NCI-H1105 treated with DMSO at 0.1 percent for 48 hours (cell line): ENCODE data around the gene AAMP.
"Not testable (repeated sequence)": the region's sequence is repeated elsewhere in the genome, so short reads cannot be mapped to it uniquely, and the experiment has no call there.

Experiments used
- DNase-seq: peaks from one replicate; lab custom pipeline; 2025; lab: John Stamatoyannopoulos, UW

The AAMP gene

GRCh38 chr2:218269900-218270720 is at the start of gene AAMP, which contains the start of gene PNKD:
TSS of gene AAMP (minus strand) at chr2:218270137. CDS start at chr2:218270086, 51 bp downstream.
TSS of gene PNKD (plus strand) at chr2:218270519. CDS start at chr2:218270536, 17 bp downstream.
- peak; percentile 97 for DNase-seq

GRCh38 chr2:218318241-218318640 is 48.3 kb upstream of the AAMP start:
- DNase-seq, result no peak

DNA sequence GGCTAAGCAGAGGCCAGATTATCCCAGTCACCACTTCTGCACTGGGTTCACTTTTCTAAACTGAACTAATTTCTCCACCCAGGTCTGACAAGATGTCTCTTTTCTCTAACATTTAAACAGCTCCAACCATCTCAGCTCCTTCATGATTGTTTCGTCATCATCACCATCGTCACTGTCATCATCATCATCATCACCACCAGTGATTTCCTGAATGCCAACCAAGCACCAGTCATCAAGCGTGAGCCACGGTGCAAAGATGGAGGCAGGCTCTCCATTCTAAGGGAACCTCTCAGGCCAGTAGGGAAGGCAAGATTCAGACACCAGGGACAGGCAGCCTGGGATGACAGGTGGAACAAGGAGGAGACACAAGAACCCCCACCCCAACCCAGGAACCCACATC is 47.9 kb upstream of the AAMP start:
- DNase-seq, result no peak

- no peak for DNase-seq
Observed at GRCh38 chr2:218317303-218317630, 47.3 kb upstream of the AAMP start.

DNA sequence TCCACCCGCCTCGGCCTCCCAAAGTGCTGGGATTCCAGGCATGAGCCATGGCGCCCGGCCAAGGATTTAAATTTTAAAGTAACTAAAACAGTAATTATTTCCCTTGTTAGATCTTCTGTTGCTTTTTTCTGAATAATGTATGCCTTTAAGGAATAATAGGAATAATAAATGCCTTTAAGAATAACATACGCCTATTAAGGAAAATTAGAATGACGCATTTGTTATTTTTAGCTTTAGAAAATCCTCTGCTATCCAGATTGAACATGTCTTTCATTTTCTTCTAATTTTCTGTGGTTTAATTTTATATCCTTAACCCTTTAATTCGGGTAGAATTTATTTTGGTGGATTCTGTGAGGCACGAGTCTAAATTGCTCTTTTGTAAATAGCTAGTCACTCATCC is 45.5 kb upstream of the AAMP start:
- DNase-seq, result no peak

DNA sequence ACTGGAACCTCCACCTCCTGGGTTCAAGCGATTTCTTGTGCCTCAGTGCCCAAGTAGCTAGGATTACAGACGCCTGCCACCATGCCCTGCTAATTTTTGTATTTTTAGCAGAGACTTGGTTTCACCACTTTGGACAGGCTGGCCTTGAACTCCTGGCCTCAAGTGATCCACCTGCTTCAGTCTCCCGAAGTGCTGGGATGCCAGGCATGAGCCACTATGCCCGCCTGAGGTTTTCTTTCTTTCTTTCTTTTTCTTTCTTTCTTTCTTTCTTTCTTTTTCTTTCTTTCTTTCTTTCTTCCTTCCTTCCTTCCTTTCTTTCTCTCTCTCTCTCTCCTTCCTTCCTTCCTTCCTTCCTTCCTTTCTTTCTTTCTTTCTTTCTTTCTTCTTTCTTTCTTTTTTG is 44.8 kb upstream of the AAMP start:
- DNase-seq, result not testable (repeated sequence)

GRCh38 chr2:218313356-218313755 is 43.4 kb upstream of the AAMP start:
- DNase-seq, result no peak

GRCh38 chr2:218312267-218312756 is 42.4 kb upstream of the AAMP start:
- no peak for DNase-seq

DNA sequence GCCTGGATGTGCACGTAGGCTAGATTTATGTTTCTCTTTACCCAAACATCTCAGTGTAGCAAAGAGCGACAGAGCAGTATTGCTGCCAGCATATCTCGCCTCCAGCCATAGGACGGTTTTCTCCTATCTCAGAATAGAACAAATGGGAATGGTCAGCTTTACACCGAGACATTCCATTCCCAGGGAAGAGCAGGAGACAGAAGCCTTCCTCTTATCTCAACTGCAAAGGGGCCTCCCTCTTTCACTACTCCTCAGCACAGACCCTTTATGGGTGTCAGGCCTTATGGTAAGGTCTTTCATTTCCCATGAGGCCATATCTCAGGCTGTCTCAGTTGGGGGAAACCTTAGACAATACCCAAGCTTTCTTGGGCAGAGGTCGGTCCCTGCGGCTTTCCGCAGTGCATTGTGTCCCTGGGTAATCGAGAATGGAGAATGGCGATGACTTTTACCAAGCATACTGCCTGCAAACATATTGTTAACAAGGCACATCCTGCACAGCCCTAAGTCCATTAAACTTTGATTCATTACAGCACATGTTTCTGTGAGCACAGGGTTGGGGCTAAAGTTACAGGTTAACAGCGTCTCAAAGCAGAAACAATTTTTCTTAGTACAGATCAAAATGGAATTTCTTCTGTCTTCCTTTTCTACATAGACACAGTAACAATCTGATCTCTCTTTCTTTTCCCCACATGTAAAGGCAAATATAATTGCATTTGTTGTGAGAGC is 41.8 kb upstream of the AAMP start:
- DNase-seq, result not testable (repeated sequence)

DNA sequence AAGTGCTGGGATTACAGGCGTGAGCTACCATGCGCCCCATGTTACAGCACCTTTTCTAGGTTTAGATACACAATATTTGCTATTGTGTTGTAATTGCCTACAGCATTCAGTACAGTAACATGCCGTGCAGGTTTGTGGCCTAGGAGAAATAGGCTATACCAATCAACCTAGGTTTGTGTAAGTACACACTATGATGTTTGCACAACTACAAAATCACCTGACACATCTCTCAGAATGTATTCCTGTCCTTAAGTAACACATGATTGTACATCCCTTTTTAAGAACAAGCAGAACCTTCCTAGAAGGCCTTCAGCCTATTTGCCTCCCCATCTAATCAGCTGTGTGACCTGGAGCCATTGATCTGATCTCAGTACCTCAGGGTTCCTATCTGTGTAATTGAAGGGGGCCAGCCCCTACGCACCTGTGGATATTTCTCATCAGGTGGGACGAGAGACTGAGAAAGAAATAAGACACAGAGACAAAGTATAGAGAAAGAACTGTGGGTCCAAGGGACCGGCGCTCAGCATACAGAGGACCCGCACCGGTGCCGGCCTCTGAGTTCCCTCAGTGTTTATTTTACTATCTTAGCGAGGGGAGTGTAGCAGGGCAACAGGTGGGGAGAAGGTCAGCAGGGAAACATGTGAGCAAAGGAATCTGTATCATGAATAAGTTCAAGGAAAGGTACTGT is 41.1 kb upstream of the AAMP start:
- no peak for DNase-seq

DNA sequence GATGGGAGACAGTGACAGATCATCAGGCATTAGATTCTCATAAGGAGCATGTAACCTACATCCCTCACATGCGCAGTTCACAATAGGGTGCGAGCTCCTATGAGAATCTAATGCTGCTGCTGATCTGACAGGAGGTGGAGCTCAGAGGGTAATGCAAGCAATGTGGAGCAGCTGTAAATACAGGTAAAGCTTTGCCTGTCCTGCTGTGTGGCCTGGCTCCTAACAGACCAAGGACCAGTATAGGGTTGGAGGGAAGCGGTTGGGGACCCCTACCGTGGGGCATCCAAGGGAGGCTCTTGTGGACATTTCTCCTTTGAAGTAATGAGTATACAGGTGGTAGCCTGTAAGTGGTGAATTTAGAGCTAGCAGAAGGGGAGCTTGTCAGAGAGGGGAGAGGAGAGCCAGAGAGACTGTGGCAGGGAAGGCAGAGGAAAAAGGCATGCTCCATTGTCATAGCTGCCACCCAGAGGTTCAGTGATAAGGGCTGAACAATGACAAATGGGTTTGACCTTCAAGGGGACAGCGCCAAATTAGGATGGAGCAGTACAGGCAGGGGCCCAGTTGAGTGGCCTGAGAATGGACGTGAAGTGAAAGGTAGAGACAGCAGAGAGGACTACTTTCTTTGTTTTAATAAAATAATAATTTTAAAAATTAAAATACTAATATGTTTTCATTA is 37.6 kb upstream of the AAMP start:
- DNase-seq, result no peak

- no peak for DNase-seq
Observed at GRCh38 chr2:218306184-218306920, 36.4 kb upstream of the AAMP start.

GRCh38 chr2:218305383-218305782 is 35.4 kb upstream of the AAMP start:
- no peak for DNase-seq

- peak; percentile 72 for DNase-seq
Observed at GRCh38 chr2:218301176-218301819, 31.4 kb upstream of the AAMP start.

DNA sequence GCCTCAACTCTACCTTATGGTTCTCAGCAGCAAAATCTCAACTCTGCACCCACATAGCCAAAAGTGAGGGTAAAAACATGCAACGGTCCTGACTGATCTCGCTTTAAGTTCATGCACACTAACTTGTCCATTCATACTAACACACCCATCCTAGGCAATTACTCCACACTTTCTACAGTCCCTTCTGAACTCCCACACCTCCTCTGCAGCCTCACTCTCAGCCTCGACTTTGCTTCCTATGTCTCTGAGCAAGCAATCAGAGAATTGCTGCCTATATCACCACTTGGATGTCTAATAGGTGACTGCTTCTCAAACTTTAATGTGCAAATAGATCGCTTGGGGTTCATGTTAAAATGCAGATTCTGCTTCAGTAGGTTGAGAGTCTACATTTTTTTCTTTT is 30.2 kb upstream of the AAMP start:
- DNase-seq, result no peak

- DNase-seq, result no peak
Observed at GRCh38 chr2:218298314-218298875, 28.5 kb upstream of the AAMP start.

DNA sequence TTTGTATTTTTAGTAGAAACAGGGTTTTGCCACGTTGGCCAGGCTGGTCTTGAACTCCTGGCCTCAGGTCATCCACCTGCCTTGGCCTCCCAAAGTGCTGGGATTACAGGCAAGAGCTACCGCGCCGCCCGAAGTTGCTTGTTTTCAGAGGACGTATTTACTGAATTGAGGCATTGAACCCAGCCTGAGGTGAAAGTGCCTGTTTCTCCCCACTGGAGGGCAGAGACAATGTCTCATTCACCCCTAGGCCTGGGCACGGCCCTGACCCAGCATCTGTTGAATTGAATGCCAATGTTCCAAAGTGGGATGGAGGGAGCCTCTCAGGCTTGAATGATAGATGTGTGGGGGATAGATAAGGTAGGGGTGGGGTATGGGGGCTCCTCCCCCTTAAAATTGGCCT is 26.9 kb upstream of the AAMP start:
- no peak for DNase-seq

DNA sequence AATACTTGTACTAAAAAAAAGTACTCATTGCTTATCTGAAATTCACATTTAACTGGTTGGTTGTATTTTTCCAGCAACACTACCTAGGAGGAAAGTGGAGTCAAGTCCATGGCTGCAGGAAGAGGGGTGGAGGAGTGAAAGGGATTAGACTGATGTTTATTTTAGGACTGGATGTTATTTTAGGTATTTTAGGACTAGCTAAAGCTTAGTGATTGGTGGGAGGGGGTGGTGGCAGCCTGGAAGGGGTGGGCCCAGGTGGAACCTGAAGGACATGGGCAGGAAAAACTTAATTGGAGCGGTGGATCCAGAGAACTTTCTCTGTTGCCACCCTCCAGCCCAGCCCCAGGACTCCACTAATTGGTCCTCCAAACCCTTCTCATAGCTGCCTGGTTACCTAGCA is 26.3 kb upstream of the AAMP start:
- no peak for DNase-seq

DNA sequence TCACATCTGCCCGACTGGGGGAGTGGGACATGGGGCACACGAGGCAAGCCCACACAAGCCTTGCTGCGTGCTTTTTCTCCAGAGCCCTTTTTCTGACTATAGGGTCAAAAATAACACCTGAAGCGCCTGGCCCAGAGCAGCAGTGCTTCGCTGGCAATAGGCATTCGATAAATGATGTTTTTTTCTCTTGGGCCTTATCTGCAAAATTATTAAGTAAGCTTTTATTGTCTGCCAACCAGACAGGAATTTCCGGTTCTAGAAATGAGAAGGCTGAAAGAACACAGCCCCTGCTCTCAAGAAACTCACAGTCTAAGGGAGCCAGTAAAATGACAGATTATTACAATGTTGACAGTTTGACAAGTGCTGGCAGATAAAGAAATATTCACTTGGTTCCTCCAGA is 25.1 kb upstream of the AAMP start:
- DNase-seq, result no peak

DNA sequence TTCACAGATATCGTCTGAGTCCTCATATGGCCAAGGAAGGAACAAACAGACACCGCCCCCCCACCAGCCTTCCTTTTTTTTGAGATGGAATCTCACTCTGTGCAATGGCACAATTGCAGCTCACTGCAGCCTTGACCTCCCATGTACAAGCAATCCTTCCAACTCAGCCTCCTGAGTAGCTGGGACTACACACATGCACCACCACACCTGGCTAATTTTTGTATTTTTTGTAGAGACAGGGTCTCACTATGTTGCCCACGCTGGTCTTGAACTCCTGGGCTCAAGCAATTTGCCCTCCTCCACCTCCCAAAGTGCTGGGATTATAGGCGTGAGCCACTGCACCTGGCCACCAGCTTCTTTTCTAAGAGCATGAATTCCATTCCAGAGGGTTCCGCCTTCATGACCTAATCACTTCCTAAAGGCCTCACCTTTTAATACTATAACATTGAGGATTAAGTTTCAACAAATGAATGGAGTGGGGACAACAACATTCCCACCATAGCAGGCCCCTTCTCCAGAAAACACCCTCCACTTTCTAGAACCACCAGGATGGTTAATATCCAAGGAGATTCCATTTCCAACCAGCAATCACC is 24.6 kb upstream of the AAMP start:
- DNase-seq, result no peak
